Loucy (cell line): ENCODE results near the gene FOXC2.

Experiments
- H2AFZ ChIP-seq: fragments of 200-600 bp; sonication (generic); 2 replicates; pipeline ENCODE4 v1.6.0; 2016; ENCODE audit warnings: antibody characterized with exemption, mild to moderate bottlenecking, low read length, moderate library complexity
- H3F3A ChIP-seq: fragments of 200-600 bp; 2 replicates; pipeline ENCODE4 v1.6.0; 2016; ENCODE audit warnings: antibody characterized with exemption, low read depth, mild to moderate bottlenecking
- H3K27me3 ChIP-seq: fragments of 200-600 bp; sonication (generic); 2 replicates; pipeline ENCODE4 v1.6.1; 2014; ENCODE audit warnings: low read length, mild to moderate bottlenecking; ENCODE audit not compliant: insufficient read depth, poor library complexity, severe bottlenecking
- H3K36me3 ChIP-seq: fragments of 200-600 bp; sonication (generic); 2 replicates; pipeline ENCODE4 v1.6.1; 2016; ENCODE audit warnings: low read length; ENCODE audit not compliant: insufficient read depth
- H3K4me1 ChIP-seq: fragments of 200-600 bp; sonication (generic); 2 replicates; pipeline ENCODE4 v1.5.1; 2014; ENCODE audit warnings: low read length, mild to moderate bottlenecking; ENCODE audit not compliant: insufficient read depth, poor library complexity, severe bottlenecking
- H3K4me2 ChIP-seq: fragments of 200-600 bp; sonication (generic); 2 replicates; pipeline ENCODE4 v1.6.0; 2014; ENCODE audit warnings: antibody characterized with exemption, low read length, low read depth, mild to moderate bottlenecking; ENCODE audit not compliant: poor library complexity, severe bottlenecking
- H3K4me3 ChIP-seq: fragments of 200-600 bp; sonication (generic); 2 replicates; pipeline ENCODE4 v1.5.1; 2014; ENCODE audit warnings: low read length, mild to moderate bottlenecking, mixed read lengths; ENCODE audit not compliant: poor library complexity, severe bottlenecking
- H3K79me2 ChIP-seq: fragments of 200-600 bp; sonication (generic); 2 replicates; pipeline ENCODE4 v1.6.1; 2014; ENCODE audit warnings: low read length; ENCODE audit not compliant: insufficient read depth
- H3K9ac ChIP-seq: fragments of 200-600 bp; sonication (generic); 2 replicates; pipeline ENCODE4 v1.6.0; 2014; ENCODE audit warnings: mild to moderate bottlenecking, low read depth, low read length, moderate library complexity; ENCODE audit not compliant: poor library complexity, severe bottlenecking
- H3K9me2 ChIP-seq: fragments of 200-600 bp; sonication (generic); replicated peaks from 2 replicates; pipeline ENCODE4 v1.6.1; 2016; ENCODE audit warnings: low read depth, low read length, mixed read lengths
- H3K9me3 ChIP-seq: fragments of 200-600 bp; sonication (generic); 2 replicates; pipeline ENCODE4 v1.6.1; 2014; ENCODE audit warnings: mild to moderate bottlenecking, antibody characterized with exemption, low read length, low read depth; ENCODE audit not compliant: insufficient read depth
- H4K20me1 ChIP-seq: fragments of 200-600 bp; sonication (generic); 2 replicates; pipeline ENCODE4 v1.6.0; 2014; ENCODE audit warnings: antibody characterized with exemption, low read length, mild to moderate bottlenecking; ENCODE audit not compliant: insufficient read depth, poor library complexity, severe bottlenecking
- CTCF ChIP-seq: fragments of 200-600 bp; sonication (generic); conservative IDR thresholded peaks from 2 replicates; pipeline ENCODE4 v1.5.1; 2014; ENCODE audit warnings: mild to moderate bottlenecking, antibody characterized with exemption, low read length
- EZH2phosphoT487 ChIP-seq: fragments of 200-600 bp; IDR thresholded peaks from 2 replicates; pipeline ENCODE4 v1.6.1; 2018; ENCODE audit warnings: antibody characterized with exemption, mild to moderate bottlenecking, moderate library complexity, borderline replicate concordance

The FOXC2 gene

GRCh38 chr16:86616906-86617305 lies 50.3 kb downstream of the FOXC2 start:
- Histone ChIP-seq H3K4me3 (no peak overlapping the region), H3K4me2 (no peak overlapping the region), H3K36me3 (no peaks in the 10 kb centered on the region), H3F3A (no peaks in the 10 kb centered on the region), H4K20me1 (no peaks in the 10 kb centered on the region), H3K4me1 (peaks cover 3% of the 10 kb centered on the region), H3K9me3 (no peaks in the 10 kb centered on the region), H2AFZ (no peak overlapping the region), H3K9me2 (no peaks in the 10 kb centered on the region), H3K9ac (no peak overlapping the region), H3K27me3 (no peaks in the 10 kb centered on the region), H3K79me2 (no peaks in the 10 kb centered on the region)
- TF ChIP-seq EZH2phosphoT487 (no peak), CTCF (no peak)

- Histone ChIP-seq H3K9ac (no peak overlapping the region), H3K79me2 (no peaks in the 10 kb centered on the region), H3K36me3 (no peaks in the 10 kb centered on the region), H4K20me1 (no peaks in the 10 kb centered on the region), H3K4me1 (peaks cover 3% of the 10 kb centered on the region), H3K4me3 (no peak overlapping the region), H3K27me3 (no peaks in the 10 kb centered on the region), H3K4me2 (no peak overlapping the region), H3K9me3 (no peaks in the 10 kb centered on the region), H3K9me2 (no peaks in the 10 kb centered on the region), H2AFZ (no peak overlapping the region), H3F3A (no peaks in the 10 kb centered on the region)
- TF ChIP-seq CTCF, result no peak
- no peak for TF ChIP-seq EZH2phosphoT487
Observed at GRCh38 chr16:86618431-86619238, 52.0 kb downstream of the FOXC2 start.
